Right kidney (tissue), 1 donor: ENCODE data around the gene CHID1.

Source experiments
- DNase-seq: peaks from one replicate; pipeline ENCODE4 v3.0.0-alpha.2; 2016

Gene CHID1

GRCh38 chr11:864898-865297 is 45.7 kb downstream of the CHID1 start:
- DNase-seq: no peak

DNA sequence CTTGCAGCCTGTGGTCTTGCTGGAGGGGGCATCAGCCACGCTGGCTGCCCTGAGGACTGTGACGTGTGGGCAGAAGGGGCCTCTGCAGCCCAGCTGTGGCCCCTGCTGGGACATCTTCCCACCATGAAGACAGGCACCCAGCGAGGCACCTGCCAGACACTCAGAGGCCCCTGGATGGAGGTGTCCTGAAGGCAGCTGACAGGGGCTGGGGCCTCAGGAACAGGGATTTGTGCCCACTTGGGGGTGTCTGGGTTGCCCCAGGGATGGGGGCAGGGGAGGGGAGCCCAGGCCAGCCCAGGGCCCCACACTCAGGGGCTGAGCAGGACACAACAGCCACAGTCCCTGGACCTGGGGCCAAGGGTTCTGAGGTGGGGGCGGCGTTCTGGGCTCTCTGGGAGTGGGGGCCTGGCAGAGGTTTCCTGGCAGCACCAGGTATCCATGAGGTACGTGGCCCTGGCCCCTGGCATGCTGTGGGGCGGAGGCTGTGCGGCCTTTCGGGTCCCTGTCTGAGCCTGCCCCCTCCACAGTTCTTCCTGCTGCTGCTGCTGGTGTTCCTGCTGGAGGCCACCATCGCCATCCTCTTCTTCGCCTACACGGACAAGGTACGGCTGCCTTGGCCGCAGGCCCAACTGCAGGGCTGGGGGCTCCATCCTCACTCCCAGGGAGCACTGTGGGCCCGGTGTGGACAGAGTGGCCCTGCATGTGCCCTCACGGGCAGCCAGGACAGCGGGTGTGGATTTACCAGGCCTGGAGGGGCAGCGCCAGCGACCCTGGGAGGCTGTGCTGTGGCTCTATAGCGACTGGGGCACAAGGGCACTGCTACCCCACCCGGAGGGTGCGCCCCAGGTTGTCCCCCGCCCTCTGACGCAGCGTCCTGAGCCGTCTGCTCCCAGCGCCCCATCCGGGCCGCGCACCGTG is 46.4 kb downstream of the CHID1 start:
- DNase-seq: no peak

- DNase-seq: peak; percentile 66
Observed at GRCh38 chr11:863023-863909, 47.3 kb downstream of the CHID1 start.

DNA sequence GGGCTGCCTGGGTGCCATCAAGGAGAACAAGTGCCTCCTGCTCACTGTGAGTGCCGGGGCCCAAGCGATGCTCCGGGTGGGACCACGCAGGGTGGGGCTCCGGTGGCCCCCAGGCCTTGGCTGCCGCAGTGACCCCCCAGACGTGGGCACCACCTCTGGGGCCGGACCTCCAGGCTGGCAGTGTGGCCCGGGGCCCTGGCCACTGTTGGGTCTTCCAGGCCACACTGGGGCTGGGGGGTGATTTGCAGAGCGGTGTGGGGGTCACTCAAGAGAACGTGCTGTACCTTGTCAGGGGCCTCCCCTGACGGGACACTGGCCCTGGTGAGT is 48.0 kb downstream of the CHID1 start:
- DNase-seq: peak; percentile 69

DNA sequence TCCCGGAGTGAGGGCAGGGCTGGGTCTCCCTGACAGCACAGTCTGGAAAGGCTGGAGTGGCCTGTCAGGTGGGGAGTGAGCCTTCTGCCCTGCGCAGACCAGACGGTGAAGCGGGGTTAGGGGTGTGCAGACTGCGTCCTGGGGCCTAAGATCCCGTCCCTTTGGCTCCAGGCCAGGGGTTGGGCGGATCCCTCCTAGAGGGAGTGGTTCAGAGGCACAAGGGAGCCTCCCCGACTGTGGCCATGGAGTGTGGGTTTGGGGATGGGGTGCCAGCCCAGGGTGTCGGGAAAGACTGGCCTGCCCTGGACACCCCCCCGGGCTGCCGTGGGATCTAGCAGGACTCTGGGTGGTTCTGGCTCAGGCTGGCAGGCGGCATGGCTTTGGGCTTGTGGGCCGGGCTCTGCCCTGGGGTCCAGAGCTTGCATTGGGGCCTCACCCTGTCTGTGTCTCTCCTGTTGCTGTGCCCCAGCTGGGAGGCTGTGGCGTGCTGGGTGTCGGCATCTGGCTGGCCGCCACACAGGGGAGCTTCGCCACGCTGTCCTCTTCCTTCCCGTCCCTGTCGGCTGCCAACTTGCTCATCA is 48.4 kb downstream of the CHID1 start:
- no peak for DNase-seq

DNA sequence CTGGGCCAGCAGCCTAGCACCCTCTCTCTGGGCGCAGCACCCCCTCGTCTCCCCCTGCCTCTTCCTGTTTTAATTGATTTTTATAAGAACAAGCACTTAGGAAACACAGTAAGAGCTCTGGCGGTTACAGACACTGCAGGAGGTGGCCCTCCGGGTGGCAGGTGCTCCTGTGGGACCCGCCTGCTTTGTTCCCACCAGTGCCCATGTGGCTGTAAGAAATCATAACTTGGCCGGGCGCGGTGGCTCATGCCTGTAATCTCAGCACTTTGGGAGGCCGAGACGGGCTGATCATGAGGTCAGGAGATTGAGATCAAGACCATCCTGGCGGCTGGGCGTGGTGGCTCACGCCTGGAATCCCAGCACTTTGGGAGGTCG is 49.5 kb downstream of the CHID1 start:
- DNase-seq: no peak

DNA sequence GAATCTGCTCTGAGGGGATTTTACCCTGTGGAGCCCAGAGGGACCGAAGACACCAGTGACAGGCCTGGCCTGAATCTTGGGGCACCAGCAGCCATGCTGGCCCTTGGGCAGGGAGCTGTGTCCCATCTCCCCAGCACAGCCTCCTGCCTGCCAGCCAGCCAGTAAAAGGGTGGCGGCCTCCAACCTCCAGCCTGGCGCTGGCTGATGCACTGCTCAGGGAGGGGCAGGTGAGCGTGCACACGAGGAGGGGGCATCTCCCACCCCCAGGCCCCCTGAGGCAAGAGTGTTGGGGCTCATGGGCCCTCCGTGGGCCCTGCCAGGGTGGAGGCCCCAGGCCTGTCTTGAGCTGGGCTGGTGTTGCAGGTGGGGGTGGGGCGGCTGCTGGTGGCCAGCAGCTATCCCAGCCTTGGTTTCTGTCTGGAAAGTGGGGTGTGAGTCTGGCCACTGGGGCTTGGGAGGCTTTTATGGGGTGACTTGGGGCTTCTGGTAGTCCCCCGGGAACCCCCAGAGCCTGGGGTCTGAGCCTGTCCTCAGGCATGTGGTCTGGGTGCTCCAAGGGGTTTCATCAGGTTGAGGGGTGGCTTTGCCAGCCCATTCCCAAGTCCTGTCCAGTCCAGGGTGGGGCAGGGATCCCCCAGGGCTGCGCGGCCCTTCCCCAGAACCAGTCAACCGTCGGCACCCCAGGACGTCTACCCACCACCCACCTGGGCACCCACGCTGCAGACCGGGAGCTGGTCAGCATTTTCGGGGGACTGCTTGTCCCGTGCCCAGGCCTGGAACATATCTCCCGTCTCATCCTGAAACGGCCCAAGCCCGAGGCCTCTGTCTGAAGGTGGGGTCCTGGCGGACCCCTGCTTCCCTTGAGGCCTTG is 50.1 kb downstream of the CHID1 start:
- DNase-seq: no peak

DNA sequence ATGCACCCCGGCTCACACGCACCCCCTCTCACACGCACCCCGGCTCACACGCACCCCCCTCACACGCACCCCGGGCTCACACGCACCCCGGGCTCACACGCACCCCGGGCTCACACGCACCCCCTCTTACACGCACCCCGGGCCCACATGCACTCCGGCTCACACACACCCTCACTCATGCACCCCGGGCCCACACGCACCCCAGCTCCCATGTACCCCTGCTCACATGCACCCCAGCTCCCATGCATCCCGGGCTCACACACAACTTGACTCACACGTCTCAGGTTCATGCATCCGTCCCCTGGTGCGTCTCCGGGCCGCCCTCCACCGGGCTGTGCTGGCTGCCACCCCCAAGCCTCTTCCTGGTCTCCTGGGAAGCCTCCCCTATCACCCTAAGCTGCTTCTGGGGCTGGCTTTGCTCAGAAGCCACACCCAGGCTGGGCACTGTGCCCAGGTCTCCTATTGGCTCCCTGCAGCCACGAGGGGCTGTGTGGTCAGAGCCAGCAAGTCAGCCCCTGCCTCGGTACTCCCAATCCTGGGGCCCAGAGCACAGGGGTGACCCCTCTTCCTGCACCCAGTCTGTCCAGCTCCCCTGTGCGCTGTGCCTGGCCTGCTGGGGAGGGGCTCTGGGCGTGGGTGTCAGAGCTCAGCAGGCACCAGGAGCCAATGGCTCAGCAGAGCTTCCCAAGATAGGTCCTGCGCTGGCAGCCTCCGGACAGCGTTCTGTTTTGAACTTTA is 51.0 kb downstream of the CHID1 start:
- peak; percentile 68 for DNase-seq

DNA sequence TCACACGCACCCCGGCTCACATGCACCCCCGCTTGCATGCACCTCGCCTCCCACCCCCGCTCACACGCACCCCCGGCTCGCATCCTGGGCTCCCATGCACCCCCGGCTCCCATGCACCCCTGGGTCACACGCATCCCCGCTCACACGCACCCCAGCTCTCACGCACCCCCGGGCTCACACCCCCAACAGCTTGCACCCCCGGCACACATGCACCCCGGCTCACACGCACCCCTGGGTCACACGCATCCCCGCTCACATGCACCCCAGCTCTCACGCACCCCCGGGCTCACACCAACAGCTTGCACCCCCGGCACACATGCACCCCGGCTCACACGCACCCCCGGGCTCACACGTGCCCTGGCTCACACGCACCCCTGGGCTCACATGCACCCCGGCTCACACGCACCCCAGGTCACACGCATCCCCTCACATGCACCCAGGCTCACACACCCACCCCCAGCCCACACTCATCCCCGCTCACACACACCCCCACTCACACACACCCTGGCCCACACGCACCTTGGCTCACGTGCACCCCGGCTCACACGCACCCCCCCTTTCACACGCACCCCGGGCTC is 51.8 kb downstream of the CHID1 start:
- no peak for DNase-seq

- no peak for DNase-seq
Observed at GRCh38 chr11:858053-858761, 52.4 kb downstream of the CHID1 start.

- DNase-seq: no peak
Observed at GRCh38 chr11:856397-856796, 54.2 kb downstream of the CHID1 start.

GRCh38 chr11:855796-856195 is 54.8 kb downstream of the CHID1 start:
- no peak for DNase-seq

- DNase-seq: no peak
Observed at GRCh38 chr11:855330-855674, 55.3 kb downstream of the CHID1 start.

- DNase-seq: no peak
Observed at GRCh38 chr11:854601-855329, 55.8 kb downstream of the CHID1 start.

GRCh38 chr11:853682-854448 is 56.7 kb downstream of the CHID1 start:
- no peak for DNase-seq

- DNase-seq: no peak
Observed at GRCh38 chr11:852762-853161, 57.8 kb downstream of the CHID1 start.

DNA sequence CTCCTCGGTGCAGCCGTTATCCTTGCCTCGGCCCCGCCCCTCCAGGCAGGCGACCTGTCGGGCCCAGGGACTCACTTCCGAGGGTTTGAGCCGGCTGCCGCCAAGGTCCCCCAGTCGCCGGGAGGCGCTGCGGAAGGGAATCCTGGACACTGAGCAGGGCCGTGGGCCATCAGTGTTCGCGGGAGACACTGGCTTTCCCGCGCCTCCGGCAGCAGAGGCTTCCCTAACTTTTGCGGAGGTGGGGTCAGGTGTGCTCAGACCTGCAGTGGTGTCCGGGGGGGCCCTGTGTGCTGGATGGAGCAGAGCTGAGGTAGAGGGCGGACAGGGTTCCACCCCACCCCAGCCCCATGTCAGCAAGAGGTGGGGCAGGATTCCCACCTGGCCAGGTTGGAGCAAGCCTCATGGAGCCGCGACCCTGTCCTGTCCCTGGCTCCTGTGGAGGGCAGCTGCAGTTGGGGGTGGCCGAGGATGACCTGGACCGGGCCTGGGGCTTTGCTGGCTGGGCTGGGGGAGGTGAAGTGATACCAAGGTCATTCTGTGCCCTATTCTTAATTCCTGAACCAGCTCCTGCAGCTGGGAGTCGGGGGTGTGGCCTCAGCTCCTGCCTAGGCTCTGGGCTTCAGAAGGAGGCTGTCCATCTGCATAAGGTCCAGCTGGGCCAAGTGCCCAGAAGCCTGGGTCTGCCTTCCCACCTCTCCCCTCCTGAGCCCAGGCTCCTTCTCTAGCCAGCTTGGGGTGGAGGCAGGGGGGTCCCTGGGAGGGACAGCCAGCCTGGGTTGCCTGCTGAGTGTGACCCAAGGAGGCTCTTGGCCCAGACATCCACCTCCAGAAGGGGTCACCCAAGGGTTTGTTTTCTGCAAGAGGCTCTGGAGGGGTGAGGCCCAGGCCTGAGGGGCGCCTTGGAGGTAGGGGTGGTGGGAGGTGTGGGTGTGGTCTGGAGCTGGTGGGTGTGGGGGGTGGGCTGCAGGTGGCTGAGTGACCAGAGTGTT is 59.5 kb downstream of the CHID1 start:
- no peak for DNase-seq
